ENCODE data around the gene BMP7.

The BMP7 gene

DNA sequence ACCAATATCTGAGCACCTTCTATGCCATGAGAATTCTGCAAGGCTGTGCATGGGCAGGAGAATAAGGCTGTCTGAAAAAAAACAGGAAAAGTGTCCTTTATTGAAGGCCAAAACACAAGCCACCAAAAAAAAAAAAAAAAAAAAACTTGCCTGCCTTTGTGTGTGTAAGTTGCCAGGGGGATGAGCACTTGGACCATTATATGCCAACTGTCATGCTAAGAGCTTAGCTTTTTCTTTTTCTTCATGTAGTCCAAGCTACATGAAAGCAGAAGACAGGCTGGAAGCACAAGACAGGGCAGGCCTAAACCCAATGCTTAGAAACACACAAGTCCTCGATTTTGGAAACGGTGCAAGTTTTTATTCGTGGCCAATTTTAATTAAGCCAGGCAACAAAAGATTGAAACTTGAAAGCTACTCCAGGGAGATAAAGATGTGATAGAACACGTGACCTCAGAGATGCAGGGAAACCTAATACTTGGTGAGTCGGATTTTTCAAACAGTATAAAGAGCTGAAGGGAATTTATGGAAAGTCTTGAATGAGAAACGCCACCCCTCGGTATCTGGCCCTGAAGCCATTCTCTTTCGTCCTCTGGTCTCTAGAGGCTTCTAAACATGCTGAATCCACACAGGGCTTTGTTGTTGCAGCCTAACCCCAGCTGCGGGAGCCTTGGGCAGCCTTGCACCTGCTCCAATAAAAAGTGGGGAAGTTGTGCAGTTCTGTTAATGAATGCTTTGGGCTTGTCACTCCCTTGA is 8.6 kb downstream of the BMP7 start:
- no peak for DNase-seq (ENCODE audit: extremely low read depth, low read depth)
- TF ChIP-seq, protein P1, sequence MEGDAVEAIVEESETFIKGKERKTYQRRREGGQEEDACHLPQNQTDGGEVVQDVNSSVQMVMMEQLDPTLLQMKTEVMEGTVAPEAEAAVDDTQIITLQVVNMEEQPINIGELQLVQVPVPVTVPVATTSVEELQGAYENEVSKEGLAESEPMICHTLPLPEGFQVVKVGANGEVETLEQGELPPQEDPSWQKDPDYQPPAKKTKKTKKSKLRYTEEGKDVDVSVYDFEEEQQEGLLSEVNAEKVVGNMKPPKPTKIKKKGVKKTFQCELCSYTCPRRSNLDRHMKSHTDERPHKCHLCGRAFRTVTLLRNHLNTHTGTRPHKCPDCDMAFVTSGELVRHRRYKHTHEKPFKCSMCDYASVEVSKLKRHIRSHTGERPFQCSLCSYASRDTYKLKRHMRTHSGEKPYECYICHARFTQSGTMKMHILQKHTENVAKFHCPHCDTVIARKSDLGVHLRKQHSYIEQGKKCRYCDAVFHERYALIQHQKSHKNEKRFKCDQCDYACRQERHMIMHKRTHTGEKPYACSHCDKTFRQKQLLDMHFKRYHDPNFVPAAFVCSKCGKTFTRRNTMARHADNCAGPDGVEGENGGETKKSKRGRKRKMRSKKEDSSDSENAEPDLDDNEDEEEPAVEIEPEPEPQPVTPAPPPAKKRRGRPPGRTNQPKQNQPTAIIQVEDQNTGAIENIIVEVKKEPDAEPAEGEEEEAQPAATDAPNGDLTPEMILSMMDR (IDR thresholded peaks at IDR 0.05; ENCODE audit: low read depth, low read length, missing control alignments): no peak
- no peak overlapping the region for H3K4me3 ChIP-seq (replicated peaks; ENCODE audit: low read depth, low read length)

DNA sequence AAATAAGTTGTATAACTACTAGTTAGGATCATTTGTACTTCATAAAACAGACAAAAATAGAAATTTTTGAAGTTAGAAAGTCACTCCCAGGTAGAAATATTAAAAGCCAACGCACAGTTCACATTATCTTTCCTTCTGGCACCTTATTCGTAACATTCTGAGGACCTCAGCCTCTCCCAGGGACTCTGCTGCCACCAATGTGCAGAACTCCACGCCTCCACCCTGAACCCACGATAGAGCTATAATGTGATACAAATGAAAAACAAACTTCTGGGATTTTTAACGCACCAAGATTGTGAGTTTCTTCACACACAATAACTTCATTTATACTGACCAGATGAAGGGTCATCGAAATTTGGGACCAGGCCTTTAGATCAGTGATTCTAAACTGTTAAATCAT is 9.5 kb downstream of the BMP7 start:
- DNase-seq (ENCODE audit: extremely low read depth, low read depth): no peak
- TF ChIP-seq, protein P1 (IDR thresholded peaks at IDR 0.05; ENCODE audit: low read depth, low read length, missing control alignments): no peak
- no peak overlapping the region for H3K4me3 ChIP-seq (replicated peaks; ENCODE audit: low read depth, low read length)

DNA sequence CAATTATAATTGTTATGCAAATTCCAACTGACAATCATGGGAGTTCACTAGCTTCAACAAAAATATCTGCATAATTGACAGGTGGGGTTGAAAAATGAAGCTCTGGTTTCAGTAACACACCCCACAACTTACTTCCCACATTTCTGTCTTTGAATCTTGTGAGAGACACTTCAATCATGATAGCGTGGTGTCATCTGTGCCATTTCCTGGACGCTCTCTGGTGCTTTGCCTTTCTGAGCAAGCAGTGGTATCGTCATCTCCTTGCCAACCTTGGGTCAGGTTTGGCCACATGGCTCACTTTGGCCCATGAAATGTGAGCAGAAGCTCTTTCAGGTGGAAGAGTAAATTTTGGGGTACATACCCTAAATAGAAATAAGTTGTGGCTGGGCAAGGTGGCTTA is 10.2 kb downstream of the BMP7 start:
- no peak overlapping the region for H3K4me3 ChIP-seq (replicated peaks; ENCODE audit: low read depth, low read length)
- DNase-seq (ENCODE audit: extremely low read depth, low read depth): no peak
- TF ChIP-seq, protein P1 (IDR thresholded peaks at IDR 0.05; ENCODE audit: low read depth, low read length, missing control alignments): no peak

DNA sequence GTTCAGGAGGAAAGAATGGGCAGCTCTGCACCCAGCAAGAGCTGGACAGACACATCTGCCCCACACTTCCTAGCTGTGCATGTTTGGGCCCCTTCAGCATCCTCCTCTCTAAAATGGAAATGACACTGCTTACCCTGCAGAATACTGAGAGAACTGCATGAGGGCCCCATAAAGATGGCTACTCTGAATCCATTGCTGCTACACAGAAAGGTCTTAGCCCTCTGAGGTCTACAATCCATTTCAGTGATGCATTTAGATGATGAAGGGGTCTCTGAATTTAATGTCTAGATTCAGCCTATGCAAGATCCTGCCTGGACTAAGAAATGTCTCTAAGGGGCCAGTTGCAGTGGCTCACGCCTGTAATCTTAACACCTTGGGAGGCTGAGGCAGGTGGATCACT is 11.3 kb downstream of the BMP7 start:
- no peak for DNase-seq (ENCODE audit: extremely low read depth, low read depth)
- H3K4me3 ChIP-seq (replicated peaks; ENCODE audit: low read depth, low read length): no peak overlapping the region
- TF ChIP-seq, protein P1 (IDR thresholded peaks at IDR 0.05; ENCODE audit: low read depth, low read length, missing control alignments): no peak

DNA sequence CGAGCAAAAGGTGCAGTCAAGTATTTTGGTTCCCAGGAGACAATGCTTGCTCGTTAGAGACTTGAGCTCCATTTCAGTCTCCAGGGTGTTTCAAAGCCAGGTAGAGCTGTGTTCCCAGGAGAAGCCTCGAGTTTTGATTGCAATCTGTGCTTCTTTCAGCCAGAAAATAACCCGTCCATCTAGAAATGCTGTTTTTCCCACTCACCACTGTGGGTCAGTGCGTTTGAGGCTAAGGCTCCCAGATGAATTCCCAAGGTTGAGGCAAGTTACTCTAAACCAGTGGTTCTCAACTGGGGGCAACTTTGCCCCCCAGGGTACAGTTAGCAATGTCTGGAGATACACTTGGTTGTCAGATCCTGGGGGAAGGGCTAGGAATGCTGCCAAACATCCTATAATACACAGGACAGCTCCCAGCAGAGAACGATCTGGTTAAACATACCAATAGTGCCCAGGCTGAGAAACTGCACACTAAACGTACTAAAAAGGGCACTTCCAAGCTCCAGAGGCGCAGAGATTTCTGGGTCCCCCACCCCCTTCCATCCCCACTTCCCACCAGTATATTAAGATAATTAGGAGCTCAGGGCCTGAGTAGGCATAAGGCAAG is 13.8 kb downstream of the BMP7 start:
- H3K4me3 ChIP-seq (replicated peaks; ENCODE audit: low read depth, low read length): no peak overlapping the region
- TF ChIP-seq, protein P1 (IDR thresholded peaks at IDR 0.05; ENCODE audit: low read depth, low read length, missing control alignments): no peak
- no peak for DNase-seq (ENCODE audit: extremely low read depth, low read depth)

DNA sequence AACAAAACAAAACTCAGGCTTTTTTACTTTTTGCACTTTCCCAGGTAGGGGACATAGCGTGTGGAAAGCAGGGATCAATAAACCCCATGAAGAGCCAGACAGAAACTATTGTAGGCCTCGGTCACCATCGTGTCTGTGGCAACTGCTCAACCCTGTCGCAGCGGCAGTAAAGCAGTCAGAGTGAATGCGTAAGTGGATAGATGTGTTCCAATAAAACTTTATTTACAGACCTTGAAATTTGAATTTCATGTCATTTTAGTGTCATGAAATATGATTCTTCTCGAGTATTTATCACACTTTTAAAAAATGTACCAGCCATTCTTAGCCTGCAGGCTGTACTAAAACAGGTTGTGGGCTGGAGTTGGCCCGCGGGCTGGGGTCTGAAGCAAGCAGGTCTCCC is 14.5 kb downstream of the BMP7 start:
- TF ChIP-seq, protein P1 (IDR thresholded peaks at IDR 0.05; ENCODE audit: low read depth, low read length, missing control alignments): no peak
- DNase-seq (ENCODE audit: extremely low read depth, low read depth): no peak
- H3K4me3 ChIP-seq (replicated peaks; ENCODE audit: low read depth, low read length): no peak overlapping the region

Measured in HFF-Myc (cell line).